Gastroesophageal sphincter (tissue), 3 donors: ENCODE data around the gene APBA2.

ENCODE experiments used
- CTCF ChIP-seq, 4 experiments: fragments of 200-600 bp in 2 of 4; fragments of 450-650 bp in 2 of 4; sonication (generic) in 1 of 4; IDR thresholded peaks; one replicate each; pipeline ENCODE4 v1.5.1; 2017 to 2019; ENCODE audit warnings: antibody characterized with exemption in 4 of 4, mild to moderate bottlenecking in 2 of 4, moderate library complexity in 2 of 4
- EP300 ChIP-seq: sonication (generic); formaldehyde crosslinking; IDR thresholded peaks from one replicate; pipeline ENCODE4 v1.6.1; 2017; ENCODE audit warnings: antibody characterized with exemption, mild to moderate bottlenecking
- POLR2AphosphoS5 ChIP-seq: sonication (generic); formaldehyde crosslinking; IDR thresholded peaks from one replicate; pipeline ENCODE4 v1.6.1; 2017; ENCODE audit warnings: antibody characterized with exemption

- TF ChIP-seq CTCF (IDR thresholded peaks at IDR 0.05) (no peak), POLR2AphosphoS5 (no peak), EP300 (no peak)
Measured at GRCh38 chr15:29131840-29132420, 246.2 kb downstream of the APBA2 start.
